ENCODE data around the gene SLC13A1.

The SLC13A1 gene

GRCh38 chr7:123075838-123076467, 123.8 kb downstream of the SLC13A1 start:
- no peak for DNase-seq (ENCODE audit: low read depth, low spot score)
- TF ChIP-seq CTCF (IDR thresholded peaks at IDR 0.05; ENCODE audit: insufficient read depth, low read length, missing control alignments), result no peak
- POLR2A ChIA-PET, result no interaction called here
- CTCF ChIA-PET, result no interaction called here
- H3K4me3 ChIP-seq (ENCODE audit: low read depth, low read length), result no peak overlapping the region

GRCh38 chr7:123070702-123071286, 129.0 kb downstream of the SLC13A1 start:
- DNase-seq (ENCODE audit: low read depth, low spot score), result no peak
- ChIA-PET CTCF (no interaction called here), POLR2A (no interaction called here)
- no peak for TF ChIP-seq CTCF (IDR thresholded peaks at IDR 0.05; ENCODE audit: insufficient read depth, low read length, missing control alignments)
- no peak overlapping the region for H3K4me3 ChIP-seq (ENCODE audit: low read depth, low read length)

GRCh38 chr7:123067814-123068213, 132.0 kb downstream of the SLC13A1 start:
- TF ChIP-seq CTCF (IDR thresholded peaks at IDR 0.05; ENCODE audit: insufficient read depth, low read length, missing control alignments), result no peak
- POLR2A ChIA-PET, result no interaction called here
- CTCF ChIA-PET, result no interaction called here
- H3K4me3 ChIP-seq (ENCODE audit: low read depth, low read length), result no peak overlapping the region
- no peak for DNase-seq (ENCODE audit: low read depth, low spot score)
